OCI-LY7 (cell line): Measurements from ENCODE around the gene TRMU. TPM values are rescaled to one million over a fixed set of nuclear protein-coding genes. Genes with fewer than 3 reads are reported as not detected.

Experiments used
- BruUV-seq: library from RNA; stranded (reverse); fragments of 400-500 nt; replicated peaks from 2 replicates; lab custom pipeline; 2021; lab: Mats Ljungman, UMichigan
- CTCF ChIA-PET: fragments of 300-600 bp; sonication (Branson Sonifier 250); formaldehyde crosslinking; loops from one replicate; lab custom pipeline; 2022; ENCODE audit warnings: antibody characterized with exemption; ENCODE audit not compliant: unreplicated experiment; lab: Charles Lee
- POLR2A ChIA-PET: fragments of 300-600 bp; sonication (Branson Sonifier 250); formaldehyde crosslinking; loops from one replicate; lab custom pipeline; 2022; ENCODE audit warnings: antibody characterized with exemption; lab: Charles Lee
- DNase-seq: peaks from one replicate; pipeline ENCODE4 v3.0.0-alpha.2; 2015; ENCODE audit warnings: low spot score
- H2AFZ ChIP-seq: fragments of 200-600 bp; sonication (generic), shearing (Covaris generic); 2 replicates; pipeline ENCODE4 v1.6.1; 2014; ENCODE audit warnings: mild to moderate bottlenecking, antibody characterized with exemption, low read length, moderate library complexity
- H3K27ac ChIP-seq: fragments of 200-600 bp; sonication (generic); 2 replicates; pipeline ENCODE4 v1.5.1; 2014; ENCODE audit warnings: mixed run types, low read depth, mild to moderate bottlenecking, moderate library complexity, low read length, inconsistent platforms; ENCODE audit not compliant: poor library complexity, severe bottlenecking
- H3K36me3 ChIP-seq: fragments of 200-600 bp; sonication (generic); 2 replicates; pipeline ENCODE4 v1.6.1; 2014; ENCODE audit warnings: mild to moderate bottlenecking, antibody characterized with exemption, low read length, moderate library complexity, mixed read lengths; ENCODE audit not compliant: insufficient read depth
- H3K4me1 ChIP-seq: fragments of 200-600 bp; sonication (generic); 2 replicates; pipeline ENCODE4 v1.5.1; 2014; ENCODE audit warnings: mild to moderate bottlenecking, low read length; ENCODE audit not compliant: insufficient read depth, poor library complexity, severe bottlenecking
- H3K4me2 ChIP-seq: fragments of 200-600 bp; sonication (generic); 2 replicates; pipeline ENCODE4 v1.6.1; 2014; ENCODE audit warnings: mild to moderate bottlenecking, low read length
- H3K4me3 ChIP-seq: fragments of 200-600 bp; sonication (generic); 2 replicates; pipeline ENCODE4 v1.5.1; 2014; ENCODE audit warnings: mild to moderate bottlenecking, low read depth, low read length; ENCODE audit not compliant: poor library complexity, severe bottlenecking
- H3K79me2 ChIP-seq: fragments of 200-600 bp; sonication (generic); 2 replicates; pipeline ENCODE4 v1.6.1; 2016; ENCODE audit warnings: low read depth, mild to moderate bottlenecking, low read length, moderate library complexity, mixed read lengths; ENCODE audit not compliant: insufficient read depth
- H3K9me2 ChIP-seq: fragments of 200-600 bp; sonication (generic); 2 replicates; pipeline ENCODE4 v1.6.1; 2016; ENCODE audit warnings: mild to moderate bottlenecking, low read length, mixed read lengths; ENCODE audit not compliant: insufficient read depth
- H3K9me3 ChIP-seq: fragments of 200-600 bp; sonication (generic); 2 replicates; pipeline ENCODE4 v1.6.1; 2014; ENCODE audit warnings: mild to moderate bottlenecking, mixed run types, low read length, mixed read lengths
- H4K20me1 ChIP-seq: fragments of 200-600 bp; sonication (generic); 2 replicates; pipeline ENCODE4 v1.6.1; 2014; ENCODE audit warnings: mild to moderate bottlenecking, antibody characterized with exemption, low read length, moderate library complexity, mixed read lengths; ENCODE audit not compliant: insufficient read depth
- CTCF ChIP-seq: fragments of 200-600 bp; sonication (generic); conservative IDR thresholded peaks from 2 replicates; pipeline ENCODE4 v1.5.1; 2014; ENCODE audit warnings: mild to moderate bottlenecking, antibody characterized with exemption, low read length, moderate library complexity, mixed read lengths
- EZH2phosphoT487 ChIP-seq: fragments of 200-600 bp; sonication (generic); IDR thresholded peaks from 2 replicates; pipeline ENCODE4 v1.6.1; 2018; ENCODE audit warnings: low read depth, borderline replicate concordance, mild to moderate bottlenecking, mixed run types, antibody characterized with exemption, low read length, moderate library complexity, mixed read lengths
- intact Hi-C: fragments of 100-400 bp; cut with micrococcal nuclease; formaldehyde crosslinking; loops from one replicate; pipeline ENCODE4 v1.10.0; 2022; ENCODE audit not compliant: unreplicated experiment
- total RNA-seq, 2 experiments: library from RNA; depleted of rRNA in 1 of 2; stranded (reverse); fragments of >200 nt in 1 of 2; shearing (Covaris generic) in 1 of 2; gene quantifications; 2 replicates each; pipeline ENCODE4 v1.2.3, GENCODE V29; 2014 to 2022

The TRMU gene
- total RNA-seq, 2 experiments from 2014 or later, result 88.2 to 121 TPM

- Histone ChIP-seq H3K9me2 (no peaks in the 10 kb centered on the region), H3K9me3 (no peaks in the 10 kb centered on the region), H3K27ac (no peak overlapping the region), H3K4me1 (peaks cover 9% of the 10 kb centered on the region), H3K79me2 (peaks cover 21% of the 10 kb centered on the region), H3K36me3 (peaks cover 82% of the 10 kb centered on the region), H3K4me2 (no peak overlapping the region), H2AFZ (no peak overlapping the region), H4K20me1 (peaks cover 5% of the 10 kb centered on the region), H3K4me3 (no peak overlapping the region)
- no peak for DNase-seq
- POLR2A ChIA-PET, result no interaction called here
- CTCF ChIA-PET, result no interaction called here
- TF ChIP-seq EZH2phosphoT487 (no peak), CTCF (no peak)
- BruUV-seq, result no TSS peak
- intact Hi-C loops, result no loop called here
These were observed 5.2 kb downstream of the TRMU start for GRCh38 chr22:46340676-46341075.

GRCh38 chr22:46346680-46347405 is 11.3 kb downstream of the TRMU start:
- CTCF ChIA-PET, result no interaction called here
- no peaks in the 10 kb centered on the region for H3K9me3 ChIP-seq
- peaks cover 6% of the 10 kb centered on the region; the same call in 1 of the 2 replicates for H4K20me1 ChIP-seq
- H3K4me3 ChIP-seq, result no peak overlapping the region
- no peaks in the 10 kb centered on the region for H3K9me2 ChIP-seq
- no peaks in the 10 kb centered on the region for H3K4me1 ChIP-seq
- no peak overlapping the region for H3K27ac ChIP-seq
- no peak overlapping the region for H3K4me2 ChIP-seq
- intact Hi-C loops, result no loop called here
- no TSS peak for BruUV-seq
- peaks cover 94% of the 10 kb centered on the region for H3K36me3 ChIP-seq
- H3K79me2 ChIP-seq, result no peaks in the 10 kb centered on the region
- no peak for DNase-seq
- POLR2A ChIA-PET, result no interaction called here
- TF ChIP-seq EZH2phosphoT487, result no peak
- no peak for TF ChIP-seq CTCF
- H2AFZ ChIP-seq, result no peak overlapping the region

- POLR2A ChIA-PET, result no interaction called here
- Histone ChIP-seq H3K79me2 (no peaks in the 10 kb centered on the region), H3K4me3 (no peak overlapping the region), H3K9me3 (no peaks in the 10 kb centered on the region), H2AFZ (no peak overlapping the region), H3K27ac (no peak overlapping the region), H3K4me1 (no peaks in the 10 kb centered on the region), H3K36me3 (peaks cover 93% of the 10 kb centered on the region), H4K20me1 (0 out of 2 replicates have a peak, but pooled peaks cover 6% of the 10 kb centered on the region), H3K9me2 (no peaks in the 10 kb centered on the region), H3K4me2 (no peak overlapping the region)
- no peak for TF ChIP-seq CTCF
- no peak for TF ChIP-seq EZH2phosphoT487
- DNase-seq, result no peak
- intact Hi-C loops, result no loop called here
- CTCF ChIA-PET, result no interaction called here
- no TSS peak for BruUV-seq
These were observed 12.1 kb downstream of the TRMU start for GRCh38 chr22:46347646-46348045.
